GM19023 (cell line): ENCODE measurements around the gene TMEM269.
"Not testable (repeated sequence)": the region's sequence is repeated elsewhere in the genome, so short reads cannot be mapped to it uniquely, and the experiment has no call there.

Source experiments
- ATAC-seq: cut with Tn5 transposase; IDR thresholded peaks from one replicate; pipeline ENCODE4 v1.9.1; 2021; ENCODE audit warnings: mild to moderate bottlenecking, moderate library complexity; ENCODE audit not compliant: unreplicated experiment

Gene TMEM269

DNA sequence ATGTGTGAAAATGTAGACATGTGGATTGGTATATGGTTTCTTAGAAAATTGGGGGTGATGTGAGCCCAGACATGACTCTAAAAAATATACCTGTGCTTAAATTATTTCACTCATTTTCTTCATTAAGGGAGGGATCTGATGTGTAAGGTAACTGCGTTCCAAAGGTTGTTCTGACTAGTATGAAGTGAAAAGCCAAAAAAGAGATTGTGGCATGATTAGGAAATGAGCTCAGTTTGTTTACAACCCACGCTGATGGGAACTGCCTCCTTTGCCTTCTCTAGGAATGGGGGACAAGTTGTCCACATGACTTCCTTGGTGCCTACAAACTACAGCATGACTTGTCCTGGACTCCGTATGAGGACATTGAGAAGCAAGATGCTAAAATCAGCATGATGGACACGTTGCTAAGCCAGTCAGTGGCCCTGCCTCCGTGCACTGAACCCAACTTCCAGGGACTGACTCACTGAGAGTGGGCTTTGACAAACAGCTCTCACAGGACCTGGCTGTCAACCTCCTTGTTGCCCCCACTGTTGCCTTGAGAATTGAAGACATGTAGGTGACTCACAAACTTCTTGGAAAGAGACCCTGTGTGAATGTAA lies 9.8 kb upstream of the TMEM269 start:
- no peak for ATAC-seq

DNA sequence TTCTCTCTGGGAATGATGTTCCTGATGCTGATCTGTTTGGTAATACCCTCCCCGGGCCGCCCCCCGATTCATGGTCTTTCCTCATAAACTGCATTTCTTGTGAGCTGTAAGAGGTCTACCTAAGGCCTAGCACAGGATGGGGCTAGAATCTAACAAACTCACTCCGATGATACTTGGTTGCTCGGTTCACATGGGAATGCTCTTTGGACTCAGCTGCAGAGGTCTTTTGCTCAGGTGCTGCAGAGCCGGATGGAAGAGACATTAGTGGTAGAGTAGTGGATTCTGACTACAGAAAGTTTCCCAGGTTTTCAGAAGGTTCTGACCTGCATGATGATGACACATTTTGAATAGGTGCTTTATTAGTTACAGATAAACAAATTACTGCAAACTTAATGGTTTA lies 8.3 kb upstream of the TMEM269 start:
- ATAC-seq, result no peak

GRCh38 chr1:42777852-42778251 lies 6.9 kb upstream of the TMEM269 start:
- ATAC-seq, result no peak

GRCh38 chr1:42779725-42780124 lies 5.1 kb upstream of the TMEM269 start:
- no peak for ATAC-seq

DNA sequence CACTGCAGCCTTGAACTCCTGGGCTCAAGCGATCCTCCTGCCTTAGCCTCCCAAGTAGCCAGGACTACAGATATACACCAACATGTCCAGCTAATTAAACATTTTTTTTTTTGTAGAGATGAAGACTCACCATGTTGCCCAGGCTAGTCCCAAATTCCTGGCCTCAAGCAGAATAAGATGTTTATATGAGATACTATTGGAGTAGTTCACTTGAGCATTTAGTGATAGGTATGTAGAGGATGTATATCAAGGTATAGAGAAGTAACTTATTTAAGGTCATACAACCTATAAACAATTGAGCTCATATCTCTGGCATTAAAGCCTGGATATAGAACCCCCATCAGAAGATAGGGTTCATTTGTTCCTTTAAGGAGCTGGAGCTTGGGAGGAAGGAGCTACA lies 4.6 kb upstream of the TMEM269 start:
- ATAC-seq, result no peak

GRCh38 chr1:42783092-42783491 lies 1.7 kb upstream of the TMEM269 start:
- no peak for ATAC-seq

DNA sequence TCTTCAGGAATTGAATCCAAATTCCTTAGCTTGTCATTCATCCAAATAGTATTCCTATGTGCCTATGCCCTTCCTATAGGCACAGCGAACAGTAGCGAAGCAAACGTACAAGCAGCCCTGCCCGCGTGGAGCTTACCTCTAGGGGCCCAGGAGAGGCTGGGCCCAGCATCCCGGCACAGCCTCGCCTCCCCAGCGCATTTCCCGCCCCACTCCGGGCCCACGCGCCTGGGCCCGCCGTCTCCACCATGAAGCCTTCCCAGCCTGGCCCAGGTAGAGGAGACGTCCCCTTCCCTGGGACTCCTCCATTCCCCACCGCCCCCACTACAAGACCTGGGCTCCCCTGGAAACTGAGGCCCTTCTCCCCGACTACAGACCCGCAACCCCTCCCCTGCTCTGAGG lies 245 bp upstream of the TMEM269 start:
- ATAC-seq, result no peak

- ATAC-seq, result no peak
Measured at GRCh38 chr1:42786097-42786496, 1.3 kb downstream of the TMEM269 start.

DNA sequence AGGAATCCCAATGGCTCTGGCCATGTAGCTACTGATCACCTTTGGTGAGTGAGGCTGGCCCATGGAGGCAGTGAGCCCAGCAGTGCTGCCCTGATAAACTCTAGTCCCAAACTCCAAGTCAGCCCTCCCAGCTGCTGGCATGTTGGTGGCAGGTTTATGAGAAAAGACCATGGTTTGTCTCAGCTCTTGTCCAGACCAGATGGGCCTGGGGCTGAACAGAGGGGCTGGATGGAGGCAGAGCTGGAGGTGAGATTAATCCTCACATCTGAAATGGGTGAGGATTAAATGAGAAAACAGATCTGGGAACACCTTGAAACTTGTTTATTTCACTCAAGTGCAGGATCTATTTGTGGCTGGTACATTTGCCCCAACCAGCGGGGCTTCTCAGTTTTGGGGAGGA lies 3.2 kb downstream of the TMEM269 start:
- ATAC-seq, result no peak

DNA sequence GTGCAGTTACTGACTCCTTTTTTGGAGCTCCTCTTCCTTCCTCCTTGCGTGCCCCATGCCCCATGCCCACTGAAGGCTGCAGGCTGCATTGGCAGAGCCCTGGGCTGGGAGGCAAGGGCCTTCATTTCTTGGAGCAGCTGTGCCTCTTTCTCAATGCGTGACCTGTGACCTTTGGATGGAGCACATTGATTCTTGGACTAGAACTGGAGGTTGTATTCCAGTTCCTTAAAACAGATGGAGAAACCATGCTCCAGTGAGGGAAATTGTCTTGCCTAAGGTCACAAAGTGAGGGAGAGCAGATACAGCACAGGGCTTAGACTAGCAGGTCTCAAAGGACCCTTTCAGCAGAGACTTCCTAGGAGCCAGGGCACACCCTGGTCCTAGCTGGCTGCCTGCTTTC lies 9.0 kb downstream of the TMEM269 start:
- no peak for ATAC-seq

GRCh38 chr1:42797414-42797813 lies 12.6 kb downstream of the TMEM269 start:
- ATAC-seq, result no peak

- ATAC-seq, result no peak
Measured at GRCh38 chr1:42797979-42798378, 13.2 kb downstream of the TMEM269 start.

DNA sequence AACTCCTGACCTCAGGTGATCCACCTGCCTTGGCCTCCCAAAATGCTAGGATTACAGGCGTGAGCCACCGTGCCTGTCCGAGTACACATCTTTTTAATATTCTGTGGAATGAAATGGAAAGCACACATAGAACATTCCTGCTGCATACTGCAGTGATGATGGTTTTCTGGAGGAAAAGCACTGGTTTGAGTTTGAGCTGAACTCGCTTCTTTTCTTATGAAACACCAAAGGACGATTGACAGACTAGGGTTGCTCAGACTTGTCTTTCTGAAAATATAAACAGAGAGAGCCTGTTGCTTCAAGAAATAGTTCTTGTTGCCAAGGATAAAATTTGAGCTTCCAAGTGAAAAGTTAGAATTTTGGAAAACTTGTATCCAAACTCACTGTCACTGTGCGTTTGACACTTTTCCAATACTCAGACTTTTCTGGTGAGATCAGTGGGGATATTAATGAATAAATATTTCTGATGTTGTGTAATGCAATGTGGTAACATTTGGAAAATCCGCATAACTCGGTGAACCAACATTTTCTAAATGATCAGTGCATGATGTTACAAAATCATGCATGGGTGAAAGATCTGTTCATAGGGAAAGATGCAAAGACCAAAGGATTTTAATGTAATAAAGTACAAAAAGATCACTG lies 17.2 kb downstream of the TMEM269 start:
- no peak for ATAC-seq

GRCh38 chr1:42806171-42806570 lies 21.4 kb downstream of the TMEM269 start:
- ATAC-seq, result no peak

- ATAC-seq, result no peak
Measured at GRCh38 chr1:42806593-42806992, 21.8 kb downstream of the TMEM269 start.

DNA sequence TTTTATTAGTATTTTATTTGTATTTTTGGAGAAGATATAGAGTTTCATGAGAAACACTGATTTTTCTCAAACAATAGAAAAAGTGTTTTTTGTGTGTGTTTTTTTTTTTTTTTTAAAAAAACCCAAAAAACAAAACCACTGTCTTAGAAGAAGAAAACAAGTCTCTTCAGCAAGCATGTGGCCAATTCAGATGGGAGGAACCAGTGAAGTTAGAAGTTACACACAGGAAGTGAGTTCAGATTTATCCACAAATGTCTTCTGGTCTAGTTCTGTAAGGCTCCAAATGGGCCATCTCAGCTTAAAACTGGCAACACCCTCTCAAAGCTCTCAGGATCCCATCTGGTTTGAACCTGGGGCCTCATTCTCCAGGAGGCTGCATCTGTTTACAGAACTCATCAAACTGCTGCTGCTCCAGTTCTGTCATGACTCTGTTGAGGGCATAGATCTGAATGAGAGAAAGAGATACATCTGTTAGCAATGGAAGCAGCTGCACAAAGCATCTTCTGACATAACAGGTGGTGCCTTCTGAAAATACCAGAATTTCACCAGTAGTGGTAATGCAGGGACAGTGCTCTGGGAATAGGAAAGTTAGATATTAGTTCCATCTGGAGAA lies 22.4 kb downstream of the TMEM269 start:
- no peak for ATAC-seq

DNA sequence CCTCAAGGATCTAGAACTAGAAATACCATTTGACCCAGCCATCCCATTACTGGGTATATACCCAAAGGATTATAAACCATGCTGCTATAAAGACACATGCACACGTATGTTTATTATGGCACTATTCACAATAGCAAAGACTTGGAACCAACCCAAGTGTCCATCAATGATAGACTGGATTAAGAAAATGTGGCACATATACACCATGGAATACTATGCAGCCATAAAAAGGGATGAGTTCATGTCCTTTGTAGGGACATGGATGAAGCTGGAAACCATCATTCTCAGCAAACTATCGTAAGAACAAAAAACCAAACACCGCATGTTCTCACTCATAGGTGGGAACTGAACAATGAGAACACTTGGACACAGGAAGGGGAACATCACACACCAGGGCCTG lies 30.0 kb downstream of the TMEM269 start:
- not testable (repeated sequence) for ATAC-seq

GRCh38 chr1:42815941-42816584 lies 31.3 kb downstream of the TMEM269 start:
- ATAC-seq, result no peak

GRCh38 chr1:42816585-42817439 lies 32.0 kb downstream of the TMEM269 start, which contains the start of the genes ERMAP and SVBP:
ERMAP (plus strand) TSS chr1:42817122; CDS start chr1:42830449, 13,327 bp downstream.
SVBP (minus strand) TSS chr1:42817397; CDS start chr1:42816544, 853 bp downstream.
- peak; percentile 86 for ATAC-seq

DNA sequence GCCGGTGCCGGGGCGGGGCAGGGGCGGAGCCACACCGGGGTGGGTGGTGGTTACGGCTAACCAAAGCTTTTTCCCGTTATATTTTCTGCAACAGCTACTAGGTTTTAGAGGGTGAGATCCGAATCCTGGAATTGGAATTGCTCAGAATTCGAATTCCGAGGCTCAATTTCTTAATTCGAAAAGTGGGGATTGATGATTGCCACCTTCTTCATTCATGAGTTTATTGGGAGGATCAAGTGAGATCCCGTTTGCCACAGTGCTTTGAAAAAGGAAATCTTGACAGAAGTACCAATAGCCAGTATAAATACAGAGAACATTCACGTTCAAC lies 32.6 kb downstream of the TMEM269 start:
- ATAC-seq, result no peak

DNA sequence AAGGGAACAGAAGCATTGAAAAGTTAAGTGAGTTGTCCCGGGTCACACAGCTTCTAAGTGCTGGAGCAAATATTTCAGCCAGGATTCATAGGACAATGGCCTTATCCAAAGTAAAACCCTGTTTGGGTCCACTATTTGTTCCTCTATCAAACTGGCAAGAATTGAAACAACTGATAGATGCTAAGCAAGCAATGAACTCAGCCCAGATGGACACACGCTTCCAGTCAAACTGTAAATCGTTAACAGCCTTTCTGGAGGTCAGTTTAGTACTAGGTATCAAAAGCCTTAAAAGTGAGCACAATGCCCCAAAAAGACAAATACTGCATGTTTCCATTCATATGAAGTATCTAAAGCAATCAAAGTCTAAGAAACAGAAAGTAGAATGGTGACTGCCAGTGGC lies 33.2 kb downstream of the TMEM269 start:
- no peak for ATAC-seq
